ENCODE measurements around the gene GBGT1.
"Not testable (repeated sequence)": the region's sequence is repeated elsewhere in the genome, so short reads cannot be mapped to it uniquely, and the experiment has no call there.

GBGT1 gene

GRCh38 chr9:133199648-133200321 lies 36.1 kb upstream of the GBGT1 start:
- intact Hi-C loops (cut with DNase I): no loop called here
- DNase-seq: peak in 2 of 10 donors; percentile 68 to 81

- no peak for DNase-seq
- intact Hi-C loops (cut with DNase I): no loop called here
Measured at GRCh38 chr9:133195029-133195428, 31.3 kb upstream of the GBGT1 start.

GRCh38 chr9:133194597-133194996 lies 30.9 kb upstream of the GBGT1 start:
- DNase-seq: no peak
- intact Hi-C loops (cut with DNase I): no loop called here

GRCh38 chr9:133191989-133192388 lies 28.3 kb upstream of the GBGT1 start:
- peak in 1 of 10 donors; percentile 65 for DNase-seq
- intact Hi-C loops (cut with DNase I): no loop called here

GRCh38 chr9:133189826-133190225 lies 26.1 kb upstream of the GBGT1 start:
- intact Hi-C loops (cut with DNase I): loop anchor here (5.0 kb wide), 1 partner anchor 137 kb away; no protein-coding TSS in a partner anchor
- peak in 2 of 10 donors; percentile 48 to 53 for DNase-seq

- DNase-seq: peak in 2 of 10 donors; percentile 22 to 50
- intact Hi-C loops (cut with DNase I): loop anchor here (5.0 kb wide), 1 partner anchor 138 kb away; no protein-coding TSS in a partner anchor
Measured at GRCh38 chr9:133188843-133189180, 25.1 kb upstream of the GBGT1 start.

GRCh38 chr9:133188006-133188842 lies 24.5 kb upstream of the GBGT1 start:
- peak in 2 of 10 donors; percentile 30 to 64 for DNase-seq
- intact Hi-C loops (cut with DNase I): loop anchor here (5.0 kb wide), 1 partner anchor 139 kb away; no protein-coding TSS in a partner anchor

GRCh38 chr9:133187561-133188005 lies 23.9 kb upstream of the GBGT1 start:
- intact Hi-C loops (cut with DNase I): loop anchor here (2.0 to 5.0 kb wide), 2 partner anchors 140 to 299 kb away; no protein-coding TSS in a partner anchor
- DNase-seq: peak in 1 of 10 donors; percentile 57

- peak in 1 of 10 donors; percentile 79 for DNase-seq
- intact Hi-C loops (cut with DNase I): loop anchor here (2.0 to 5.0 kb wide), 2 partner anchors 141 to 300 kb away; no protein-coding TSS in a partner anchor
Measured at GRCh38 chr9:133186736-133187135, 23.0 kb upstream of the GBGT1 start.

GRCh38 chr9:133184971-133185370 lies 21.3 kb upstream of the GBGT1 start:
- intact Hi-C loops (cut with DNase I): loop anchor here (5.0 kb wide), 1 partner anchor 142 kb away; no protein-coding TSS in a partner anchor
- peak in 4 of 10 donors; percentile 45 to 83 (median 47) for DNase-seq

- peak in 2 of 10 donors; percentile 33 to 56 for DNase-seq
- intact Hi-C loops (cut with DNase I): no loop called here
Measured at GRCh38 chr9:133182151-133182550, 18.4 kb upstream of the GBGT1 start.

GRCh38 chr9:133181561-133181960 lies 17.8 kb upstream of the GBGT1 start:
- intact Hi-C loops (cut with DNase I): no loop called here
- no peak for DNase-seq

GRCh38 chr9:133180953-133181352 lies 17.2 kb upstream of the GBGT1 start:
- peak in 1 of 10 donors; percentile 14 for DNase-seq
- intact Hi-C loops (cut with DNase I): no loop called here

GRCh38 chr9:133173056-133173455 lies 9.3 kb upstream of the GBGT1 start:
- intact Hi-C loops (cut with DNase I): no loop called here
- no peak for DNase-seq

- intact Hi-C loops (cut with DNase I): no loop called here
- DNase-seq: peak in 2 of 10 donors; percentile 77 to 78
Measured at GRCh38 chr9:133171161-133171961, 7.6 kb upstream of the GBGT1 start.

- peak in 2 of 10 donors; percentile 48 to 50 for DNase-seq
- intact Hi-C loops (cut with DNase I): no loop called here
Measured at GRCh38 chr9:133170716-133171115, 7.0 kb upstream of the GBGT1 start.

GRCh38 chr9:133169687-133170086 lies 6.0 kb upstream of the GBGT1 start:
- intact Hi-C loops (cut with DNase I): not testable (repeated sequence)
- peak in 2 of 10 donors; percentile 31 to 40 for DNase-seq

GRCh38 chr9:133169102-133169501 lies 5.4 kb upstream of the GBGT1 start:
- intact Hi-C loops (cut with DNase I): no loop called here
- peak in 2 of 10 donors; percentile 6 to 48 for DNase-seq

GRCh38 chr9:133168432-133168831 lies 4.7 kb upstream of the GBGT1 start:
- DNase-seq: peak in 2 of 10 donors; percentile 16
- intact Hi-C loops (cut with DNase I): no loop called here

GRCh38 chr9:133167769-133168168 lies 4.1 kb upstream of the GBGT1 start:
- intact Hi-C loops (cut with DNase I): no loop called here
- peak in 2 of 10 donors; percentile 41 to 45 for DNase-seq

Measured in posterior cingulate gyrus (tissue), 11 donors.